ENCODE measurements around the gene DGKI.

- TF ChIP-seq CTCF (conservative IDR thresholded peaks at IDR 0.05 in 1 of 2, IDR thresholded peaks at IDR 0.05 in 1 of 2; ENCODE audit: low read depth in 1 of 2, low read length in 2 of 2) = no peak
- TF ChIP-seq EZH2 (IDR thresholded peaks at IDR 0.05; ENCODE audit: low read length, missing control alignments) = no peak
Measured at GRCh38 chr7:137727413-137727812, 119.4 kb downstream of the DGKI start.
